IPS DF 6.9 (cell line): ENCODE data around the gene ALK.

Experiments
- DNase-seq: peaks from one replicate; pipeline ENCODE4 v3.0.0-alpha.2; 2013; ENCODE audit warnings: low read depth, low spot score
- H3K27ac ChIP-seq: one replicate; pipeline ENCODE4 v1.5.1; 2013; ENCODE audit warnings: low read length, control low read depth
- H3K27me3 ChIP-seq: 2 replicates; pipeline ENCODE4 v1.6.1; 2013; ENCODE audit warnings: mild to moderate bottlenecking, low read length; ENCODE audit not compliant: control insufficient read depth, insufficient read depth
- H3K36me3 ChIP-seq: 2 replicates; pipeline ENCODE4 v1.6.1; 2013; ENCODE audit warnings: low read length; ENCODE audit not compliant: control insufficient read depth, insufficient read depth
- H3K4me1 ChIP-seq: 2 replicates; pipeline ENCODE4 v1.6.1; 2013; ENCODE audit warnings: low read length; ENCODE audit not compliant: control insufficient read depth, insufficient read depth
- H3K4me3 ChIP-seq: 2 replicates; pipeline ENCODE4 v1.5.1; 2013; ENCODE audit warnings: mild to moderate bottlenecking, low read length
- H3K9me3 ChIP-seq: 2 replicates; pipeline ENCODE4 v1.6.1; 2013; ENCODE audit warnings: low read length, inconsistent platforms; ENCODE audit not compliant: control insufficient read depth, insufficient read depth
- whole genome bisulfite sequencing: extraction: QIAGEN DNeasy Blood & Tissue Kit; methylation state at CpG from one replicate; pipeline ENCODE4 v1.1.7; 2013; ENCODE audit warnings: mixed read lengths, missing lambda C conversion rate; ENCODE audit not compliant: insufficient read length, insufficient coverage; 5-methylcytosine and 5-hydroxymethylcytosine counted together

ALK gene

GRCh38 chr2:29921560-29921915 is at the start of gene ALK:
TSS of gene ALK (minus strand) at chr2:29921586. CDS start at chr2:29920659, 927 bp downstream.
- H3K27ac ChIP-seq: no peak within 1 kb of the TSS
- peak within 1 kb of the TSS; percentile 37; the same call in 1 of the 2 replicates for H3K4me3 ChIP-seq
- H3K36me3 ChIP-seq: no peaks in the 10 kb centered on the region
- WGBS: no CpG with 5 or more reads among the region's 27 CpGs
- H3K4me1 ChIP-seq: no peaks in the 10 kb centered on the region
- DNase-seq: peak; percentile 81
- H3K9me3 ChIP-seq: no peaks in the 10 kb centered on the region
- H3K27me3 ChIP-seq: peaks cover 21% of the 10 kb centered on the region

- Histone ChIP-seq H3K4me3 (no peak overlapping the region), H3K9me3 (no peaks in the 10 kb centered on the region), H3K27me3 (no peaks in the 10 kb centered on the region), H3K36me3 (no peaks in the 10 kb centered on the region), H3K27ac (no peak overlapping the region), H3K4me1 (peaks cover 3% of the 10 kb centered on the region; the same call in 1 of the 2 replicates)
- WGBS: no CpG with 5 or more reads among the region's 2 CpGs
- no peak for DNase-seq
Observed at GRCh38 chr2:29966266-29966665, 44.9 kb upstream of the ALK start.

- no CpG with 5 or more reads among the region's 3 CpGs for WGBS
- Histone ChIP-seq H3K9me3 (no peaks in the 10 kb centered on the region), H3K4me1 (peaks cover 3% of the 10 kb centered on the region; the same call in 1 of the 2 replicates), H3K27ac (no peak overlapping the region), H3K36me3 (no peaks in the 10 kb centered on the region), H3K27me3 (no peaks in the 10 kb centered on the region), H3K4me3 (no peak overlapping the region)
- DNase-seq: no peak
Observed at GRCh38 chr2:29963972-29964570, 42.7 kb upstream of the ALK start.

- no peak for DNase-seq
- Histone ChIP-seq H3K4me1 (peaks cover 3% of the 10 kb centered on the region; the same call in 1 of the 2 replicates), H3K27me3 (no peaks in the 10 kb centered on the region), H3K27ac (no peak overlapping the region), H3K36me3 (no peaks in the 10 kb centered on the region), H3K9me3 (no peaks in the 10 kb centered on the region), H3K4me3 (no peak overlapping the region)
- WGBS: no CpG with 5 or more reads among the region's 4 CpGs
Observed at GRCh38 chr2:29962922-29963321, 41.5 kb upstream of the ALK start.

DNA sequence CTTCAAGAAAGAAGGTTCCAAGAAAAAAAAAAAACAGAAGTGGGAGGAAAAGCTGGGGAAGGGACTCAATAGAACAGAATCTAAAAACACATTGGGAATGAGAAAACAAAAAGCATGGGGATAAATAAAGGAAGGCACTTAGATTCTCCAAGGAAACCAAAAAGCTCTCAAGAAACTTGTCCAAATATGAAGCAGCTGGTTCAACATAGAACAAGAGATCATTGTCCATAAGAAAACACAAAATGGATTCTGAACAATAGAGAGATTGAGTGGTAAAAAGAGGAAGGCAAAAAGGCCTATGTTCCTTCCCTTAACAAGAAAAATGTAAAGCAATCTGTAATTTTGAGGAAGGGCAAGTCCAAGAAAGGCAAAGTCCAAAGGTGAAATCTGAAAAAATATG is 32.9 kb upstream of the ALK start:
- H3K36me3 ChIP-seq: no peaks in the 10 kb centered on the region
- no peaks in the 10 kb centered on the region for H3K9me3 ChIP-seq
- 0 out of 2 replicates have a peak, but pooled peaks cover 2% of the 10 kb centered on the region for H3K4me1 ChIP-seq
- H3K27ac ChIP-seq: no peak overlapping the region
- no peaks in the 10 kb centered on the region for H3K27me3 ChIP-seq
- no peak overlapping the region for H3K4me3 ChIP-seq
- DNase-seq: no peak

GRCh38 chr2:29952973-29953372 is 31.6 kb upstream of the ALK start:
- H3K4me3 ChIP-seq: no peak overlapping the region
- DNase-seq: no peak
- H3K27me3 ChIP-seq: no peaks in the 10 kb centered on the region
- no peak overlapping the region for H3K27ac ChIP-seq
- H3K36me3 ChIP-seq: no peaks in the 10 kb centered on the region
- no peaks in the 10 kb centered on the region for H3K9me3 ChIP-seq
- 0 out of 2 replicates have a peak, but pooled peaks cover 2% of the 10 kb centered on the region for H3K4me1 ChIP-seq

DNA sequence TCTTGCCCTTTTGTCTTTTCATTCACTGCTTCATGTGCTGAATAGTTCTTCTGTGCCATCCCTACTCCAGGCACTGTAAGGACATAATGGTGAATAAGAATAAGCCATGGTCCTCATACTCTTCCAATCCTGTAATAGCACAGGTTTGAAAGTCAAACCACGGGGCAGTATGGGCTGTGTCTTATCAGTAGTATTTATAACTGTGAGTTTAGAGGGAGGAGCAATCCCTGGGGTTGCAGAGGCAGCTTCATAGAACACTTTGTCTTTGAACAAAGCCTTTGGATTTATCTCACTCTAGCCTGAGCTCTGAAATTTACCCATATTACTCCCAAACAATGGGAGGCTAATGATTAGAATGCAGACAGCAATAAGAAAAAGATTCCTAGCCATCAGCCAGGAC is 30.2 kb upstream of the ALK start:
- Histone ChIP-seq H3K27me3 (no peaks in the 10 kb centered on the region), H3K9me3 (no peaks in the 10 kb centered on the region), H3K36me3 (no peaks in the 10 kb centered on the region), H3K27ac (no peak overlapping the region), H3K4me3 (no peak overlapping the region), H3K4me1 (0 out of 2 replicates have a peak, but pooled peaks cover 2% of the 10 kb centered on the region)
- no CpG with 5 or more reads among the region's 1 CpG for WGBS
- DNase-seq: no peak

- Histone ChIP-seq H3K9me3 (no peaks in the 10 kb centered on the region), H3K27me3 (no peaks in the 10 kb centered on the region), H3K27ac (no peak overlapping the region), H3K4me1 (0 out of 2 replicates have a peak, but pooled peaks cover 2% of the 10 kb centered on the region), H3K4me3 (no peak overlapping the region), H3K36me3 (no peaks in the 10 kb centered on the region)
- DNase-seq: no peak
- no CpG with 5 or more reads among the region's 3 CpGs for WGBS
Observed at GRCh38 chr2:29950481-29950880, 29.1 kb upstream of the ALK start.

DNA sequence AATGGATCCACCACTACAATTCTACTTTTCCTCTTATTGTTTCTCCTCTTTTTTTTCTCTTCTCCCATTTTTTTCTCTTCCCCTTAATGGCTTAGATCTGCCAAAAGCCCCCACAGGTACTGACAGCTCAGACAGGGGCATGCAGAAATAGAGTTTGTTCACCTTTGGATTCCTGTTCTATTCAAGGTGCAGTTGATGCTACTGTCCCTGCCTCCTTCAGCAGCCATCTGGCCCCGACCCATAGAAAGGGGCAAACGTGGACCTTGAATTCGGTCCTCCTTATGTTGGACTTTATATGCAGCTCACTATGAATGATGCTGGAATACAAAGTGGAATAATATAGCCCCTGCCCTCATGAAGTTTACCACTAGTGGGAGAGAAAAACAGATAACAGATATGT is 27.7 kb upstream of the ALK start:
- Histone ChIP-seq H3K27ac (no peak overlapping the region), H3K36me3 (no peaks in the 10 kb centered on the region), H3K4me3 (no peak overlapping the region), H3K9me3 (no peaks in the 10 kb centered on the region), H3K4me1 (0 out of 2 replicates have a peak, but pooled peaks cover 2% of the 10 kb centered on the region), H3K27me3 (no peaks in the 10 kb centered on the region)
- no peak for DNase-seq
- no CpG with 5 or more reads among the region's 3 CpGs for WGBS

DNA sequence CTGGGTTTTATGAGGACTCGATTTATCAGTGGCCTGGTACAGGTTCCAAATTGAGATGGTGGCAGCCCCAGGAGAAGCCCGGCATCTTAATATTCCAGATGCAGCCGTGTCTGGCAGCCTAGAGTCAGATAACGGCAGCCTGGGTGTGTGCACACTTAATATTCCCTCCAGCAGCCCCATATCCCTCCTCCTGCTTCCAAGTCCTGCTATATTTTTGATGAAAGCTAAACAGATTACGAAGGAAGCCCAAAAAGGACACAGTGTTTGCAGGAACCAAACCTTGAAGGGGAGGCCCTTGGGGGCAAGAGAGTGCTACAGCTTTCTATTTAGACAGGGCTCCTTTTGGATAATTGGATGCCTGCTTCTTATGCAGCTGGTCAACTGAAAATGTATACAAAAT is 25.1 kb upstream of the ALK start:
- no peak overlapping the region for H3K27ac ChIP-seq
- DNase-seq: no peak
- whole genome bisulfite sequencing: no CpG with 5 or more reads among the region's 5 CpGs

DNA sequence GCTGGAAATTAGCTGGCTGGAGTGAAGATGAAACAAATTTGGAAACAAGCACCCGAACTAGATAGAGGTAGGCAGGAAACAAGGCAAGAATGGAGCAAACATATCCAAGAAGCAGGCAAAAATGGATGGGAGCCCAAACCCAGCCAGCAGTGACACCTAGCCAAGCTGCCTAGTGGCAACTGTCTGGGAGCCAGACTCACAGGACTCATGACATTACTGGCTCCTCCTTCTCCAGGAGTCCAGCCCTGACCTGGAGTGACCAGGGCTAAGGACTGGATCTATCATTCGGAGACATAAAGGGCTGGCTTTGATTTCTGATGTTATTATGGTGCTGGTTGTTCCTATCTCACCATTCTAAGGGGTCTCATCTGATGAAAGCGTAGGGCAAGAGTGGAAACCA is 21.3 kb upstream of the ALK start:
- no CpG with 5 or more reads among the region's 3 CpGs for WGBS
- Histone ChIP-seq H3K9me3 (no peaks in the 10 kb centered on the region), H3K27ac (no peak overlapping the region), H3K27me3 (no peaks in the 10 kb centered on the region), H3K4me1 (no peaks in the 10 kb centered on the region), H3K36me3 (no peaks in the 10 kb centered on the region), H3K4me3 (no peak overlapping the region)
- DNase-seq: no peak

More for the DNA sequence above, 25.1 kb upstream of the ALK start:
- Histone ChIP-seq H3K36me3 (no peaks in the 10 kb centered on the region), H3K4me1 (no peaks in the 10 kb centered on the region), H3K27me3 (no peaks in the 10 kb centered on the region), H3K4me3 (no peak overlapping the region), H3K9me3 (no peaks in the 10 kb centered on the region)
